Measurements from ENCODE around the gene SCMH1. TPM values are rescaled to one million over a fixed set of nuclear protein-coding genes. Genes with fewer than 3 reads are reported as not detected.

The SCMH1 gene
- total RNA-seq, 1 donor from 2014 or later = 18.4 TPM

DNA sequence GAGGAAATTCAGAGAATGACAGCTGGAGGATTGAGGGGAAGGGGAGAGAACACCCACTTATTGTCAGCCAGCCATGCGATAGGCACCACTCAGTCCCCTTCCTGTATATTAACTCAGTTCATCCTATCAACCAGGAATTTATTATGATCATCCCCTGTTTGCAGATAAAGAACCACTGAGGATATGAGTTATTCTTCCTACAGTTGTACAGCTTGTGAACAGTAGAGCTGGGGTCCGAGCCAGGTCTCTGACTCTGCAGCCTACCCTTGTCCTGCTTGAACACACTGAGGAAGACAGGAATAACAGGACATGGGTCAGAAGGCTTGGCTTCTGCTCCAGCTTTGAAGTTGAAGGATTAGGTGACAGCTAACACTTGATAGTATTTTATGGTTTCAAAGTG, 42.0 kb upstream of the SCMH1 start:
- FAIRE-seq (no peak), DNase-seq (ENCODE audit: low read depth) (no peak)
- H3K4me1 ChIP-seq (ENCODE audit: insufficient read depth, low read length) = no peaks in the 10 kb centered on the region
- no peak overlapping the region for H3K4me3 ChIP-seq (ENCODE audit: insufficient read depth, low read depth, low read length)
- no peaks in the 10 kb centered on the region for H3K36me3 ChIP-seq (ENCODE audit: insufficient read depth, low read length)
- no peak overlapping the region for H3K4me2 ChIP-seq (ENCODE audit: low read length)
- peaks cover 44% of the 10 kb centered on the region for H3K27me3 ChIP-seq (ENCODE audit: insufficient read depth, low read length)
- H3K4me1 Mint-ChIP-seq (ENCODE audit: low read depth, unreplicated experiment) = no peaks in the 10 kb centered on the region
- no peaks in the 10 kb centered on the region for H3K79me2 ChIP-seq (ENCODE audit: insufficient read depth, low read length)
- peaks cover 81% of the 10 kb centered on the region for H3K27me3 Mint-ChIP-seq (ENCODE audit: low read depth, unreplicated experiment)
- H3K27ac ChIP-seq (ENCODE audit: low read depth, low read length) = no peak overlapping the region
- no peak overlapping the region for H3K9ac ChIP-seq (ENCODE audit: low read length)
- no peaks in the 10 kb centered on the region for H3K36me3 Mint-ChIP-seq (ENCODE audit: low read depth, unreplicated experiment)
- no peak overlapping the region for H3K27ac Mint-ChIP-seq (ENCODE audit: unreplicated experiment)
- H3K9me3 ChIP-seq (ENCODE audit: insufficient read depth, low read depth, low read length) = no peaks in the 10 kb centered on the region
- no peak overlapping the region for H3K4me3 Mint-ChIP-seq (ENCODE audit: unreplicated experiment)
- no peak for TF ChIP-seq EZH2 (IDR thresholded peaks at IDR 0.05; ENCODE audit: insufficient read depth, low read length)
- TF ChIP-seq, protein P1, sequence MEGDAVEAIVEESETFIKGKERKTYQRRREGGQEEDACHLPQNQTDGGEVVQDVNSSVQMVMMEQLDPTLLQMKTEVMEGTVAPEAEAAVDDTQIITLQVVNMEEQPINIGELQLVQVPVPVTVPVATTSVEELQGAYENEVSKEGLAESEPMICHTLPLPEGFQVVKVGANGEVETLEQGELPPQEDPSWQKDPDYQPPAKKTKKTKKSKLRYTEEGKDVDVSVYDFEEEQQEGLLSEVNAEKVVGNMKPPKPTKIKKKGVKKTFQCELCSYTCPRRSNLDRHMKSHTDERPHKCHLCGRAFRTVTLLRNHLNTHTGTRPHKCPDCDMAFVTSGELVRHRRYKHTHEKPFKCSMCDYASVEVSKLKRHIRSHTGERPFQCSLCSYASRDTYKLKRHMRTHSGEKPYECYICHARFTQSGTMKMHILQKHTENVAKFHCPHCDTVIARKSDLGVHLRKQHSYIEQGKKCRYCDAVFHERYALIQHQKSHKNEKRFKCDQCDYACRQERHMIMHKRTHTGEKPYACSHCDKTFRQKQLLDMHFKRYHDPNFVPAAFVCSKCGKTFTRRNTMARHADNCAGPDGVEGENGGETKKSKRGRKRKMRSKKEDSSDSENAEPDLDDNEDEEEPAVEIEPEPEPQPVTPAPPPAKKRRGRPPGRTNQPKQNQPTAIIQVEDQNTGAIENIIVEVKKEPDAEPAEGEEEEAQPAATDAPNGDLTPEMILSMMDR (IDR thresholded peaks at IDR 0.05; ENCODE audit: insufficient read depth, low read depth, low read length) = no peak
- peaks cover 2% of the 10 kb centered on the region for H3K9me3 Mint-ChIP-seq (ENCODE audit: unreplicated experiment)
- H4K20me1 ChIP-seq (ENCODE audit: insufficient read depth, low read length) = no peaks in the 10 kb centered on the region
- H2AFZ ChIP-seq (ENCODE audit: low read depth, low read length) = no peak overlapping the region

DNA sequence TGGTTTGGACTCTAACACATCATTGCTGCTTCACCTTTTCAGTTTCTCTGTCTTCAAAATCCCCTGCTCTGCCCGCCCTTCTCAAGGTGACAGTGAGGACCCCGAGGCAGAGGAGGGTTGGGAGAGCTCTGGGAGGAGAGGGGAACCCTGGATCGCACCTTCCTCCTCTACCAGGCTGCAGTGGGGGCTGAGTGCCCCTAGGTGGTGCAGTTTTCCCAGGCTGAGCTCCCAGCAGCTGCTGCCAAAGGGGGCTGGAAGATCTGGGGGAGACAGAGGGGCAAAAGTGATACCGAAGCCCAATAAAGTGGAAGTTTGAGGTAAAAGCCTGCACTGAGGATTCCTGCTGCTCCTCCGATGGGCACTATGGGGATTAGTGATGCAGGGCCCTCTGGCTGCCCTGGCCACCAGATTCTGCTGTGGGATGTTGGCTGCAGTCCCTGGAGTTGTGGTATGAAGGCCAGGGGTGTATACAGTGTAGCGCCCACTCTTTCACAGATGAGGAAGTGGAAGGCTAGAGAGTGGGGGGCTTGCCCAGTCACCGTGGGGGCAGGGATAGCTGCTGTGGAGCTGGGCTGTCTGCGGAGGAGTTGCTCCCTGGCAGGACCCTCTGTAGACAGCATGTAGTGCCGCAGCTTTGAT, 40.7 kb upstream of the SCMH1 start:
- no peaks in the 10 kb centered on the region for H3K79me2 ChIP-seq (ENCODE audit: insufficient read depth, low read length)
- no peak overlapping the region for H3K9ac ChIP-seq (ENCODE audit: low read length)
- FAIRE-seq (no peak), DNase-seq (ENCODE audit: low read depth) (peak; percentile 8)
- Mint-ChIP-seq H3K27me3 (ENCODE audit: low read depth, unreplicated experiment) (peaks cover 75% of the 10 kb centered on the region), H3K4me1 (ENCODE audit: low read depth, unreplicated experiment) (no peaks in the 10 kb centered on the region), H3K4me3 (ENCODE audit: unreplicated experiment) (no peak overlapping the region), H3K27ac (ENCODE audit: unreplicated experiment) (no peak overlapping the region), H3K9me3 (ENCODE audit: unreplicated experiment) (no peaks in the 10 kb centered on the region), H3K36me3 (ENCODE audit: low read depth, unreplicated experiment) (no peaks in the 10 kb centered on the region)
- H3K9me3 ChIP-seq (ENCODE audit: insufficient read depth, low read depth, low read length) = no peaks in the 10 kb centered on the region
- H3K27me3 ChIP-seq (ENCODE audit: insufficient read depth, low read length) = peaks cover 48% of the 10 kb centered on the region
- H3K36me3 ChIP-seq (ENCODE audit: insufficient read depth, low read length) = no peaks in the 10 kb centered on the region
- TF ChIP-seq, protein P1 (IDR thresholded peaks at IDR 0.05; ENCODE audit: insufficient read depth, low read depth, low read length) = peak; percentile 69
- no peak for TF ChIP-seq EZH2 (IDR thresholded peaks at IDR 0.05; ENCODE audit: insufficient read depth, low read length)
- no peak overlapping the region for H3K4me3 ChIP-seq (ENCODE audit: insufficient read depth, low read depth, low read length)
- H3K27ac ChIP-seq (ENCODE audit: low read depth, low read length) = no peak overlapping the region
- no peak overlapping the region for H3K4me2 ChIP-seq (ENCODE audit: low read length)
- no peaks in the 10 kb centered on the region for H4K20me1 ChIP-seq (ENCODE audit: insufficient read depth, low read length)
- no peak overlapping the region for H2AFZ ChIP-seq (ENCODE audit: low read depth, low read length)
- H3K4me1 ChIP-seq (ENCODE audit: insufficient read depth, low read length) = no peaks in the 10 kb centered on the region

- H3K36me3 ChIP-seq (ENCODE audit: insufficient read depth, low read length) = no peaks in the 10 kb centered on the region
- H3K9ac ChIP-seq (ENCODE audit: low read length) = no peak overlapping the region
- no peak overlapping the region for H2AFZ ChIP-seq (ENCODE audit: low read depth, low read length)
- no peak for FAIRE-seq
- Mint-ChIP-seq H3K27me3 (ENCODE audit: low read depth, unreplicated experiment) (peaks cover 75% of the 10 kb centered on the region), H3K4me3 (ENCODE audit: unreplicated experiment) (no peak overlapping the region), H3K4me1 (ENCODE audit: low read depth, unreplicated experiment) (no peaks in the 10 kb centered on the region), H3K27ac (ENCODE audit: unreplicated experiment) (no peak overlapping the region), H3K9me3 (ENCODE audit: unreplicated experiment) (no peaks in the 10 kb centered on the region), H3K36me3 (ENCODE audit: low read depth, unreplicated experiment) (no peaks in the 10 kb centered on the region)
- no peaks in the 10 kb centered on the region for H3K9me3 ChIP-seq (ENCODE audit: insufficient read depth, low read depth, low read length)
- no peaks in the 10 kb centered on the region for H4K20me1 ChIP-seq (ENCODE audit: insufficient read depth, low read length)
- H3K4me3 ChIP-seq (ENCODE audit: insufficient read depth, low read depth, low read length) = no peak overlapping the region
- DNase-seq (ENCODE audit: low read depth) = no peak
- H3K27me3 ChIP-seq (ENCODE audit: insufficient read depth, low read length) = peaks cover 51% of the 10 kb centered on the region
- no peaks in the 10 kb centered on the region for H3K79me2 ChIP-seq (ENCODE audit: insufficient read depth, low read length)
- H3K4me1 ChIP-seq (ENCODE audit: insufficient read depth, low read length) = no peaks in the 10 kb centered on the region
- TF ChIP-seq, protein P1 (IDR thresholded peaks at IDR 0.05; ENCODE audit: insufficient read depth, low read depth, low read length) = no peak
- no peak for TF ChIP-seq EZH2 (IDR thresholded peaks at IDR 0.05; ENCODE audit: insufficient read depth, low read length)
- H3K27ac ChIP-seq (ENCODE audit: low read depth, low read length) = no peak overlapping the region
- no peak overlapping the region for H3K4me2 ChIP-seq (ENCODE audit: low read length)
Measured at GRCh38 chr1:41281334-41281733, 39.2 kb upstream of the SCMH1 start.
